Keratinocyte (primary cell): ENCODE measurements around the gene NR2C2AP. TPM values are rescaled to one million over a fixed set of nuclear protein-coding genes. Genes with fewer than 3 reads are reported as not detected.

Experiments used
- DNase-seq: peaks from one replicate; pipeline ENCODE4 v3.0.0-alpha.2; 2011; ENCODE audit warnings: low read depth, missing footprints, low spot score
- FAIRE-seq: peaks from 2 replicates; lab custom pipeline; 2011; peaks lifted over from hg19 to GRCh38; lab: Jason Lieb, UNC
- H2AFZ ChIP-seq: 2 replicates; pipeline ENCODE4 v1.6.0; 2012; ENCODE audit warnings: low read length, control low read depth, inconsistent platforms; ENCODE audit not compliant: control insufficient read depth
- H3K27ac ChIP-seq: 2 replicates; pipeline ENCODE4 v1.5.1; 2011; ENCODE audit warnings: low read length; ENCODE audit not compliant: control insufficient read depth, insufficient read depth
- H3K27me3 ChIP-seq: 3 replicates; pipeline ENCODE4 v1.6.0; 2011; ENCODE audit warnings: low read length; ENCODE audit not compliant: control insufficient read depth, insufficient read depth; ENCODE audit errors: extremely low read depth
- H3K36me3 ChIP-seq, 2 experiments: 2 replicates in 1 of 2; 3 replicates in 1 of 2; pipeline ENCODE4 v1.5.1; 2011; ENCODE audit warnings: low read length in 2 of 2, mild to moderate bottlenecking in 1 of 2; ENCODE audit not compliant: control insufficient read depth in 2 of 2, insufficient read depth in 2 of 2; ENCODE audit errors: extremely low read depth in 1 of 2
- H3K4me1 ChIP-seq: 3 replicates; pipeline ENCODE4 v1.5.1; 2011; ENCODE audit warnings: low read length; ENCODE audit not compliant: control insufficient read depth, insufficient read depth; ENCODE audit errors: extremely low read depth
- H3K4me2 ChIP-seq: 3 replicates; pipeline ENCODE4 v1.6.0; 2011; ENCODE audit warnings: low read depth, low read length; ENCODE audit not compliant: control insufficient read depth, insufficient read depth; ENCODE audit errors: extremely low read depth
- H3K4me3 ChIP-seq, 3 experiments: fragments of 200-600 bp in 1 of 3; sonication (generic) in 1 of 3; 2 replicates in 2 of 3; 3 replicates in 1 of 3; pipeline ENCODE4 v1.5.1; 2011 to 2016; ENCODE audit warnings: low read length in 3 of 3, mild to moderate bottlenecking in 3 of 3, control low read depth in 2 of 3, inconsistent platforms in 1 of 3, low read depth in 1 of 3, mixed read lengths in 1 of 3, mixed run types in 1 of 3, moderate library complexity in 1 of 3; ENCODE audit not compliant: control insufficient read depth in 2 of 3, insufficient read depth in 2 of 3; ENCODE audit errors: extremely low read depth in 1 of 3
- H3K79me2 ChIP-seq: 2 replicates; pipeline ENCODE4 v1.6.0; 2012; ENCODE audit warnings: low read length; ENCODE audit not compliant: control insufficient read depth, insufficient read depth
- H3K9ac ChIP-seq: 3 replicates; pipeline ENCODE4 v1.6.0; 2011; ENCODE audit warnings: low read length; ENCODE audit not compliant: control insufficient read depth, insufficient read depth; ENCODE audit errors: extremely low read depth
- H3K9me1 ChIP-seq: 3 replicates; pipeline ENCODE4 v1.6.0; 2011; ENCODE audit warnings: low read length; ENCODE audit not compliant: control insufficient read depth, insufficient read depth; ENCODE audit errors: extremely low read depth
- H3K9me3 ChIP-seq: 2 replicates; pipeline ENCODE4 v1.5.1; 2012; ENCODE audit warnings: low read depth, low read length; ENCODE audit not compliant: control insufficient read depth
- H4K20me1 ChIP-seq: 3 replicates; pipeline ENCODE4 v1.6.0; 2011; ENCODE audit warnings: low read length; ENCODE audit not compliant: control insufficient read depth, insufficient read depth; ENCODE audit errors: extremely low read depth
- CTCF ChIP-seq, 3 experiments: IDR thresholded peaks in 1 of 3; conservative IDR thresholded peaks in 1 of 3; optimal IDR thresholded peaks in 1 of 3; 2 replicates in 2 of 3; 3 replicates in 1 of 3; pipeline versions ENCODE3 to v1.5.1; 2011; ENCODE audit warnings: low read length in 3 of 3, mild to moderate bottlenecking in 3 of 3, moderate library complexity in 2 of 3, control low read depth in 1 of 3, inconsistent platforms in 1 of 3; ENCODE audit not compliant: insufficient read depth in 2 of 3; ENCODE audit errors: extremely low read depth in 1 of 3
- EZH2 ChIP-seq: IDR thresholded peaks from one replicate; pipeline ENCODE4 v1.6.1; 2012; ENCODE audit warnings: inconsistent platforms, mild to moderate bottlenecking, low read length, moderate library complexity
- dilution Hi-C: fragments of 300-500 bp; cut with MboI; formaldehyde crosslinking; loops from one replicate; pipeline ENCODE4 v1.7.0; 2020; ENCODE audit warnings: low sequenced_read_pairs; ENCODE audit not compliant: extremely low pct_ligation_motif_present
- polyA plus RNA-seq, 5 experiments: library from polyadenylated mRNA; depleted of rRNA in 3 of 5; stranded (reverse) in 3 of 5; stranded (forward) in 1 of 5; unstranded in 1 of 5; fragments of >200 nt; gene quantifications; 1 replicate in 1 of 5; 2 replicates in 3 of 5; 3 replicates in 1 of 5; pipeline versions ENCODE4 v1.2.1 to v1.2.3, GENCODE V29; 2011 to 2012; ENCODE audit warnings: missing spikeins in 2 of 5, low read depth in 1 of 5, low replicate concordance in 1 of 5

Gene NR2C2AP
- polyA plus RNA-seq, 1 donor (not counting 4 experiments of a cell fraction or from before 2014, with no cell fraction given) = 12.3 TPM

- no peaks in the 10 kb centered on the region for H3K79me2 ChIP-seq
- H3K9ac ChIP-seq = no peak overlapping the region
- no peaks in the 10 kb centered on the region for H3K4me1 ChIP-seq
- no peaks in the 10 kb centered on the region for H3K27me3 ChIP-seq
- dilution Hi-C loops = no loop called here
- no peak overlapping the region for H3K4me3 ChIP-seq
- H3K36me3 ChIP-seq = no peaks in the 10 kb centered on the region
- no peaks in the 10 kb centered on the region for H3K9me1 ChIP-seq
- no peak overlapping the region for H3K27ac ChIP-seq
- no peak overlapping the region for H3K4me2 ChIP-seq
- TF ChIP-seq EZH2 (no peak), CTCF (optimal IDR thresholded peaks at IDR 0.05 in 1 of 3, IDR thresholded peaks at IDR 0.05 in 1 of 3, conservative IDR thresholded peaks at IDR 0.05 in 1 of 3; ENCODE audit: extremely low read depth in 1 of 3, insufficient read depth in 2 of 3, low read length in 3 of 3) (no peak)
- no peaks in the 10 kb centered on the region for H3K9me3 ChIP-seq
- no peak overlapping the region for H2AFZ ChIP-seq
- DNase-seq (no peak), FAIRE-seq (no peak)
- no peaks in the 10 kb centered on the region for H4K20me1 ChIP-seq
Measured at GRCh38 chr19:19159534-19159933, 43.7 kb downstream of the NR2C2AP start.

DNA sequence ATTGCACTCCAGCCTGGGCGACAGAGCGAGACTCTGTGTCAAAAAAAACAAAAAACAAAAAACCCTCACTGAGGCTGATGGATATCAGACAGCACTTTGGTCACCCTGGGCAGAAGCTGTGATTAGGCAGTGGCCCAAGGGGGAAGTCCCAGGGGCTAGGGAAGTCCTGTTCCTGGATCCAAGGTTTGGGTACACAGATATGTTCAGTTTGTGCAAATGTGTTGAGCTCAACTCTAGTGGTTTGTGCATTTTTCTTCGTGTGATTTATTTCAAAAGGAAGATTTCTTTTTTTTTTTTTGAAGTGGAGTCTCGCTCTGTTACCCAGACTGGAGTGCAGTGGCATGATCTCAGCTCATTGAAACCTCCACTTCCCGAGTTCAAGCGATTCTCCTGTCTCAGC is 45.4 kb downstream of the NR2C2AP start:
- Histone ChIP-seq H3K9me3 (no peaks in the 10 kb centered on the region), H3K79me2 (no peaks in the 10 kb centered on the region), H3K9ac (no peak overlapping the region), H3K4me1 (no peaks in the 10 kb centered on the region), H3K4me3 (no peak overlapping the region), H4K20me1 (no peaks in the 10 kb centered on the region), H3K27me3 (no peaks in the 10 kb centered on the region), H2AFZ (no peak overlapping the region), H3K9me1 (no peaks in the 10 kb centered on the region), H3K4me2 (no peak overlapping the region), H3K27ac (no peak overlapping the region), H3K36me3 (no peaks in the 10 kb centered on the region)
- dilution Hi-C loops = no loop called here
- no peak for DNase-seq
- FAIRE-seq = no peak
- TF ChIP-seq EZH2 (no peak), CTCF (optimal IDR thresholded peaks at IDR 0.05 in 1 of 3, IDR thresholded peaks at IDR 0.05 in 1 of 3, conservative IDR thresholded peaks at IDR 0.05 in 1 of 3; ENCODE audit: extremely low read depth in 1 of 3, insufficient read depth in 2 of 3, low read length in 3 of 3) (no peak)
